ENCODE results near the gene ST3GAL4.

ST3GAL4 gene

DNA sequence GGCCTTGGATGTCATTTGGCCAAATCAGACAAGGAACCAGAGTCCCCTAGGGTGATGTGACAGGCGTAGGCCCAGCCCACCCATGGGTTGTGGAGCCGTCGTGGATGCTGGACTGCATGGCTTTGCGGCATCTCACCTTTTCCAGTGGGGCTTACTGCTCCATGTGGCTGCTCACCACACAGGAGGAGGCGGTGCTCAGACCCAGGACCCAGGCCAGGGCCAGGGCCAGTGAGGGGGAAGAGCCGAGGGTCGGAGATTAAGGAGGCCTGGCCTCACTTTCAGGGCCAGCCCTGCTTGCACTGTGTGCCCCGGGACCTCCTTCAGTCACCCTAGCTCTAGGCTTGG lies 105.6 kb downstream of the ST3GAL4 start:
- H3K4me3 ChIP-seq (ENCODE audit: low read length), result no peak overlapping the region
- WGBS (ENCODE audit: insufficient coverage, insufficient read length), result no CpG with 5 or more reads among the region's 8 CpGs
- DNase-seq (ENCODE audit: low read depth, low spot score), result no peak

DNA sequence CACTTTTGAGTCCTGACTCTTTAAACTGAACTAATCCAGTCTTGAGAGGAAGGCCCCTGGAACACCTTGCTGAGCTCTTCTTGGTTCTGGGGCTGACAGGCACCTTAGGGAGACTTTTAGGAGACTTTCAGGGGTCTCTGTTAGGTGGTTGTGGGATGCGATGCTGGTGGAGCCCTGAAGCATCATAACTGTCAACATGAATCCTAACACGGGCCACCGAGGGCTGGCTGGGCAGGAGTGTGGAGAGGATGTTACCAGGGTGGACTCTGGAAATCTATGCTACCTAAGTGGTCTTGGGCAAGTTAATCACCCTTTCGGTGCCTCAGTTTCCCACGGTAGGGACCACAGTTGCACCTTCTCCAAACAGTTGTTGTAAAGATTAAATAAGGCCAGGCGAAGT lies 106.5 kb downstream of the ST3GAL4 start:
- no CpG with 5 or more reads among the region's 6 CpGs for WGBS (ENCODE audit: insufficient coverage, insufficient read length)
- H3K4me3 ChIP-seq (ENCODE audit: low read length), result no peak overlapping the region
- no peaks in the 10 kb centered on the region for H3K27me3 ChIP-seq (ENCODE audit: control insufficient read depth, insufficient read depth, low read length)
- no peaks in the 10 kb centered on the region for H3K36me3 ChIP-seq (ENCODE audit: control insufficient read depth, insufficient read depth, low read length)
- no peak overlapping the region for H3K27ac ChIP-seq (ENCODE audit: low read length)
- H3K9me3 ChIP-seq (ENCODE audit: control insufficient read depth, insufficient read depth, low read length), result no peaks in the 10 kb centered on the region
- peaks cover 5% of the 10 kb centered on the region for H3K4me1 ChIP-seq (ENCODE audit: control insufficient read depth, insufficient read depth, low read length)
- no peak for DNase-seq (ENCODE audit: low read depth, low spot score)

More for the DNA sequence above, 105.6 kb downstream of the ST3GAL4 start:
- Histone ChIP-seq H3K4me1 (ENCODE audit: control insufficient read depth, insufficient read depth, low read length) (peaks cover 2% of the 10 kb centered on the region), H3K27ac (ENCODE audit: low read length) (no peak overlapping the region), H3K27me3 (ENCODE audit: control insufficient read depth, insufficient read depth, low read length) (no peaks in the 10 kb centered on the region), H3K9me3 (ENCODE audit: control insufficient read depth, insufficient read depth, low read length) (no peaks in the 10 kb centered on the region), H3K36me3 (ENCODE audit: control insufficient read depth, insufficient read depth, low read length) (no peaks in the 10 kb centered on the region)

DNA sequence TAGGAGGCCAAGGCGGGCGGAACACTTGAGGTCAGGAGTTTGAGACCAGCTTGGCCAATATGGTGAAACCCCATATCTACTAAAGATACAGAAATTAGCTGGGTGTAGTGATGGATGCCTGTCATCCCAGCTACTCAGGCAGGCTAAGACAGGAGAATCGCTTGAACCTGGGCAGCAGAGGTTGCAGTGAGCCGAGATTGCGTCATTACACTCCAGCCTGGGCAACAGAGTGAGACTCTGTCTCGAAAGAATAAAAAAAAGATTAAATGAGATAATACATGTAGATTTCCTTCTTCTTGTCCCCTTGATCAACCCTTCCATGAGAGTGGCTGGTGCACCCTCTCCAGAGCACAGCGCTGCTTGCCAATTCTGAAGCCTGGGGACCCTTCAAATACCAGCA lies 106.9 kb downstream of the ST3GAL4 start:
- no peak for DNase-seq (ENCODE audit: low read depth, low spot score)
- Histone ChIP-seq H3K36me3 (ENCODE audit: control insufficient read depth, insufficient read depth, low read length) (no peaks in the 10 kb centered on the region), H3K9me3 (ENCODE audit: control insufficient read depth, insufficient read depth, low read length) (no peaks in the 10 kb centered on the region), H3K4me3 (ENCODE audit: low read length) (no peak overlapping the region), H3K27ac (ENCODE audit: low read length) (no peak overlapping the region), H3K27me3 (ENCODE audit: control insufficient read depth, insufficient read depth, low read length) (no peaks in the 10 kb centered on the region), H3K4me1 (ENCODE audit: control insufficient read depth, insufficient read depth, low read length) (peaks cover 5% of the 10 kb centered on the region)
- WGBS (ENCODE audit: insufficient coverage, insufficient read length), result no CpG with 5 or more reads among the region's 7 CpGs
